SK-N-MC (cell line): Measurements from ENCODE around the gene ISM2.
A peak's percentile ranks its signal among the peaks of the same experiment; 100 is the strongest.

Source experiments
- DNase-seq: peaks from one replicate; pipeline ENCODE4 v3.0.0-alpha.2; 2011; ENCODE audit warnings: low read depth, low spot score
- H3K27ac ChIP-seq: fragments of 200-600 bp; sonication (generic); 2 replicates; pipeline ENCODE4 v1.5.1; 2016; ENCODE audit warnings: mixed run types
- H3K36me3 ChIP-seq: fragments of 200-600 bp; sonication (generic); 2 replicates; pipeline ENCODE4 v1.6.1; 2017; ENCODE audit warnings: antibody characterized with exemption, low read length, mixed read lengths; ENCODE audit not compliant: insufficient read depth
- H3K4me3 ChIP-seq: fragments of 200-600 bp; sonication (generic); 2 replicates; pipeline ENCODE4 v1.5.1; 2016
- H3K9ac ChIP-seq: fragments of 200-600 bp; sonication (generic); 2 replicates; pipeline ENCODE4 v1.8.0; 2017; ENCODE audit warnings: mixed run types, mixed read lengths; ENCODE audit not compliant: insufficient read length
- H3K9me3 ChIP-seq: fragments of 200-600 bp; sonication (generic); 2 replicates; pipeline ENCODE4 v1.6.1; 2017; ENCODE audit warnings: low read depth, mild to moderate bottlenecking, antibody characterized with exemption, low read length, moderate library complexity, mixed read lengths
- EZH2 ChIP-seq: fragments of 200-600 bp; sonication (generic); IDR thresholded peaks from one replicate; pipeline ENCODE4 v1.6.1; 2017; ENCODE audit warnings: antibody characterized with exemption
- FOXP2 ChIP-seq: optimal IDR thresholded peaks from 2 replicates; pipeline ENCODE3; 2011; ENCODE audit warnings: mild to moderate bottlenecking, moderate library complexity; ENCODE audit not compliant: insufficient read depth; ENCODE audit errors: extremely low read length, control extremely low read depth
- POLR2AphosphoS5 ChIP-seq: IDR thresholded peaks from 2 replicates; pipeline ENCODE4 v1.6.1; 2012; ENCODE audit warnings: mild to moderate bottlenecking, low read depth, low read length, borderline replicate concordance

Gene ISM2

GRCh38 chr14:77509366-77509765, 10.8 kb upstream of the ISM2 start:
- Histone ChIP-seq H3K9me3 (no peaks in the 10 kb centered on the region), H3K4me3 (no peak overlapping the region), H3K9ac (no peak overlapping the region), H3K27ac (no peak overlapping the region), H3K36me3 (peaks cover 2% of the 10 kb centered on the region; the same call in 1 of the 2 replicates)
- no peak for DNase-seq
- TF ChIP-seq FOXP2 (no peak), EZH2 (no peak), POLR2AphosphoS5 (no peak)

DNA sequence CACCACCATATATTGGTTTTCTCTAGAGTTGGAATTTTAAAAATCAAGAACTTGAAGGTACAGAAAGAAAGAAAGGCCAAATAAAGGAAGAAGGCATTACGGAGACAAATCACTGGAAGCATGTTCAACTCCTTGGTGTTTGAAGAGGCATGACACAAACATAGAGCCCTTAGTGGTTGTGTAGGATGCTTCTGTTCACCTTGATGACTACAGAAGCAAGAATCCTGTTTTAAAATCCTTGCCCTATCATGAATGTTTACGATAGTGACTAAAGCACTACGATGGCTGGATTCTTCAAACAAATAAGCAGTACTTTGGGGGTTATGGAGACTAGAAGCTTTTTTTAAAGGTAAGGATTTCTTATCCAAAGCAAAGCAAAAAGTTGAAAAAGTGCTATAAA, 10.3 kb upstream of the ISM2 start:
- Histone ChIP-seq H3K36me3 (peaks cover 2% of the 10 kb centered on the region; the same call in 1 of the 2 replicates), H3K9me3 (no peaks in the 10 kb centered on the region), H3K9ac (no peak overlapping the region), H3K4me3 (no peak overlapping the region), H3K27ac (no peak overlapping the region)
- no peak for DNase-seq
- no peak for TF ChIP-seq FOXP2
- TF ChIP-seq EZH2: no peak
- no peak for TF ChIP-seq POLR2AphosphoS5

DNA sequence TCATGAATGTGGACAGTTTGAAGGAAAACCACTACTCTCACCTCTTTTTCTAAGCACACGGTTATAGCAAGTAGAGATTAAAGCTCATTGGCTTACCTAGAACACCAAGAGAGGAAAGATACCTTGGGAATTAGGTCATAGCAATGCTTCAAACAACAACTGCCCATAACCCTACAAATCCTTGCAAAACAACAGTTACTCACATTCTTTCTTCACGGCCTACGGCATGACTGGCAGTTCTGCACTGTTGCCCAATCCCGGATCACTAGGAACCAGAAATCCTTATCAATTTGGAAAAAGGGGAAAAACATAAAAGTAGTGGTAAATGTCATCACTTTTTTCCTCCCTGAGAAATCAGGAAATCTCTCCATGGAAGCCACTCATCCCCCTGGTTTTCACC, 9.6 kb upstream of the ISM2 start:
- no peak for DNase-seq
- TF ChIP-seq EZH2: no peak
- TF ChIP-seq POLR2AphosphoS5: no peak
- TF ChIP-seq FOXP2: no peak
- no peak overlapping the region for H3K9ac ChIP-seq
- H3K4me3 ChIP-seq: no peak overlapping the region
- no peaks in the 10 kb centered on the region for H3K9me3 ChIP-seq
- H3K27ac ChIP-seq: no peak overlapping the region
- peaks cover 2% of the 10 kb centered on the region; the same call in 1 of the 2 replicates for H3K36me3 ChIP-seq

DNA sequence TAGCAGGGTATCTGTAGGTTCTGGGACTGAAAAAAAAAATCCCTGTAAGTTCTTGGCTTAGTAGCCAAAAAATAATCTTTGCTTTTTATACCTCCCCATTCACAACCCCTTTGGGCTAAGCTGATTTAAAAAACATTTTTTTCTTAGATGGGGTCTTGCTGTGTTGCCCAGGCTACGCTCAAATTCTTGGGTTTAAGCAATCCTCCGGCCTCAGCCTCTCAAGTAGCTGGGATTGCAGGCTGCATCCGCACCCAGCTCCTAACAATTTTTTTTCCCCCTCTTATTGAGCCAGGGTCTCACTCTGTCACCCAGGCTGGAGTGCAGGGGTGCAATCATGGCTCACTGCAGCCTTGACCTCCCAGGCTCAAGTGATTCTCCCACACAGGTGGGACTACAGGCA, 9.1 kb upstream of the ISM2 start:
- H3K36me3 ChIP-seq: peaks cover 2% of the 10 kb centered on the region; the same call in 1 of the 2 replicates

GRCh38 chr14:77505031-77505430, 6.4 kb upstream of the ISM2 start:
- H3K9ac ChIP-seq: no peak overlapping the region
- no peak for DNase-seq
- TF ChIP-seq EZH2 (no peak), POLR2AphosphoS5 (no peak)
- H3K4me3 ChIP-seq: no peak overlapping the region
- H3K27ac ChIP-seq: no peak overlapping the region
- H3K36me3 ChIP-seq: no peaks in the 10 kb centered on the region
- H3K9me3 ChIP-seq: no peaks in the 10 kb centered on the region

More for the DNA sequence above, 9.1 kb upstream of the ISM2 start:
- no peak for DNase-seq
- TF ChIP-seq POLR2AphosphoS5: no peak
- TF ChIP-seq EZH2: no peak
- no peak for TF ChIP-seq FOXP2
- Histone ChIP-seq H3K9ac (no peak overlapping the region), H3K4me3 (no peak overlapping the region), H3K27ac (no peak overlapping the region), H3K9me3 (no peaks in the 10 kb centered on the region)

DNA sequence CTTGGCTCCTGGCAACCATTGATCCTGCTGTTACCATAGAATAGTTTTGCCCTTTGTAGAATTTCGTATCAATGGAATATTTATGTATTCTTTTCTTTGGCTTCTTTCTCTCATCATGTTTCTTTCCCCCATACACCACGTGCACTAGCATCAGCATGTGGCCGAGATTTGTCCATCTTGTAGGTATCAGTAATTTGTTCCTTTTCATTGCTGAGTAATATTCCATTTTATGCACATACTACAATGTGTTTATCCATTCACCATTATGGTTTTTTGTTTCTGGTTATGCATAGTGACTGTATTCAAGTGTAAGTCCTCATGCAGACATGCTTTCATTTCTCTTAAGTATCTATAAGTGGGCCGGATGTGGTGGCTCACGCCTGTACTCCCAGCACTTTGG, 4.5 kb upstream of the ISM2 start:
- no peak overlapping the region for H3K27ac ChIP-seq
- no peak for DNase-seq
- no peaks in the 10 kb centered on the region for H3K9me3 ChIP-seq
- H3K36me3 ChIP-seq: no peaks in the 10 kb centered on the region
- no peak overlapping the region for H3K4me3 ChIP-seq
- no peak overlapping the region for H3K9ac ChIP-seq
- TF ChIP-seq POLR2AphosphoS5: no peak
- TF ChIP-seq FOXP2: no peak
- no peak for TF ChIP-seq EZH2

GRCh38 chr14:77502109-77502782, 3.6 kb upstream of the ISM2 start:
- H3K4me3 ChIP-seq: no peak overlapping the region
- no peak for DNase-seq
- no peak overlapping the region for H3K27ac ChIP-seq

DNA sequence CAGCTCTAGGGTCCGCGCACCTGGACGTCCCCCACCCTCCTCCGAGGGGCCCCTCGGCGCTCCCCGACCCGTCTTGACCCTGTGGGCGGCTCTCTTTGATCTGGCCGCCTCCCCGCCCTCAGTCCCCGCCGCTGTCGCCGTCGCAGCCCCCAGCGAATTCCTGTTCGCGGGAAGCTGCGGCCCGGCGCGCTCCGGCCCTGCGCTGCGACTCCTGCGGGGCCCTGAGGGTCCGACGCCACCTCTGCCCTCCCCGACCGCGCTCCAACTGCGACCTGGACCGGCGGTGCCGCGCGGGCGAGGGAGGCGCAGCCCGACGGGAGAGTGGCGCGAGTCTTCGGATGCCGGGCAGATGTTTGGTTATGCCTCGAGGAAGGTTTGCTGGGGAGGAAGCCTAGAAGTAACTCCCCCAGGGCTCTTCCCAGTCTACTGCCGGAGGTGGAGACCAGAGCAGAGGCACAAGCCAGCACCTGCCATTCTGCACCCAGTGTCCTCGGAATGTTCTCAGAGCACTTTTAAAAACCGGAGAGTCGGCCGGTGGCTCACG, 440 bp upstream of the ISM2 start:
- TF ChIP-seq EZH2: no peak
- TF ChIP-seq FOXP2: no peak
- TF ChIP-seq POLR2AphosphoS5: no peak
- no peak overlapping the region for H3K27ac ChIP-seq
- DNase-seq: no peak
- H3K4me3 ChIP-seq: peak overlapping the region; percentile 79
- H3K9me3 ChIP-seq: no peaks in the 10 kb centered on the region
- no peak overlapping the region for H3K9ac ChIP-seq
- no peaks in the 10 kb centered on the region for H3K36me3 ChIP-seq

More at GRCh38 chr14:77502109-77502782, 3.6 kb upstream of the ISM2 start:
- no peaks in the 10 kb centered on the region for H3K9me3 ChIP-seq
- no peaks in the 10 kb centered on the region for H3K36me3 ChIP-seq
- no peak overlapping the region for H3K9ac ChIP-seq
- TF ChIP-seq EZH2 (no peak), POLR2AphosphoS5 (no peak), FOXP2 (no peak)

- no peaks in the 10 kb centered on the region for H3K9me3 ChIP-seq
- no peak overlapping the region for H3K9ac ChIP-seq
- no peak overlapping the region for H3K4me3 ChIP-seq
- TF ChIP-seq POLR2AphosphoS5: no peak
- TF ChIP-seq EZH2: no peak
- no peak for TF ChIP-seq FOXP2
- H3K27ac ChIP-seq: no peak overlapping the region
- DNase-seq: no peak
- H3K36me3 ChIP-seq: no peaks in the 10 kb centered on the region
Observed at GRCh38 chr14:77495334-77495733, 3.3 kb downstream of the ISM2 start.
